Lung (tissue), 12 donors: ENCODE results near the gene LRCH1. TPM values are rescaled to one million over a fixed set of nuclear protein-coding genes. Genes with fewer than 3 reads are reported as not detected.
A peak's percentile ranks its signal among the peaks of the same experiment; 100 is the strongest.

ENCODE experiments used
- ATAC-seq: fragments of 200-7000 bp; cut with Tn5 transposase; one replicate; pipeline ENCODE4 v1.9.1; 2020; ENCODE audit warnings: moderate number of reproducible peaks; ENCODE audit not compliant: insufficient read depth, low FRiP score
- DNase-seq, 3 donors: peaks; one replicate each; pipeline ENCODE4 v3.0.0-alpha.2; 2013 to 2017
- H3K27ac ChIP-seq, 2 donors: one replicate each; pipeline ENCODE4 v1.5.1; 2013; ENCODE audit warnings: mild to moderate bottlenecking in 2 of 2, moderate library complexity in 2 of 2, control low read depth in 1 of 2, inconsistent platforms in 1 of 2, low read depth in 1 of 2, low read length in 1 of 2
- H3K27me3 ChIP-seq, 3 donors: one replicate each; pipeline ENCODE4 v1.5.1; 2013; ENCODE audit warnings: low read length in 2 of 3; ENCODE audit not compliant: control insufficient read depth in 3 of 3, insufficient read depth in 3 of 3
- H3K36me3 ChIP-seq, 4 donors: one replicate each; pipeline ENCODE4 v1.5.1; 2013; ENCODE audit warnings: low read length in 4 of 4, mild to moderate bottlenecking in 1 of 4, moderate library complexity in 1 of 4; ENCODE audit not compliant: control insufficient read depth in 4 of 4, insufficient read depth in 4 of 4
- H3K4me1 ChIP-seq, 5 donors: one replicate each; pipeline ENCODE4 v1.5.1; 2013; ENCODE audit warnings: low read length in 5 of 5, mild to moderate bottlenecking in 2 of 5, moderate library complexity in 1 of 5; ENCODE audit not compliant: control insufficient read depth in 5 of 5, insufficient read depth in 5 of 5
- H3K4me3 ChIP-seq: one replicate; pipeline ENCODE4 v1.5.1; 2013; ENCODE audit warnings: mild to moderate bottlenecking, control low read depth, moderate library complexity
- H3K9ac ChIP-seq, 2 donors: one replicate each; pipeline ENCODE4 v1.5.1; 2013; ENCODE audit warnings: low read length in 2 of 2, control low read depth in 1 of 2; ENCODE audit not compliant: insufficient read depth in 1 of 2
- H3K9me3 ChIP-seq, 4 donors: one replicate each; pipeline ENCODE4 v1.5.1; 2013; ENCODE audit warnings: low read length in 3 of 4, mild to moderate bottlenecking in 1 of 4, moderate library complexity in 1 of 4; ENCODE audit not compliant: control insufficient read depth in 4 of 4, insufficient read depth in 3 of 4
- WGBS, 2 donors: extraction: QIAGEN DNeasy Blood & Tissue Kit; methylation state at CpG; one replicate each; pipeline ENCODE4 v1.1.7; 2013; 5-methylcytosine and 5-hydroxymethylcytosine counted together
- polyA plus RNA-seq, 2 donors: library from polyadenylated mRNA; stranded (reverse); fragments of 200-250 nt; gene quantifications; one replicate each; pipeline ENCODE4 v1.2.1, GENCODE V29; 2013
- total RNA-seq, 2 donors: library from RNA; depleted of rRNA in 1 of 2; stranded (reverse); fragments of >200 nt in 1 of 2; gene quantifications; one replicate each; pipeline ENCODE4 v1.2.1, GENCODE V29; 2014 to 2021
- TF ChIP-seq, protein P1 (sequence below): IDR thresholded peaks from 2 replicates; pipeline ENCODE4 v1.5.1; 2012; ENCODE audit warnings: mild to moderate bottlenecking; ENCODE audit errors: control extremely low read depth, extremely low read depth
- donor health status: control.
- donor health status: control.
- donor health status: Bipolar disorder and iron deficiency.
- donor health status: healthy.
- donor health status: DM: yes; HTN: yes; CAD: no.

Gene LRCH1
- total and polyA plus RNA-seq, 4 donors: 3.6 to 35.4 (median 13.2) TPM

GRCh38 chr13:46756977-46757376 is 204.0 kb downstream of the LRCH1 start:
- peaks cover 0 to 2% (median 0%) of the 10 kb centered on the region in 4 donors for H3K36me3 ChIP-seq
- H3K4me3 ChIP-seq: no peak overlapping the region
- TF ChIP-seq, protein P1, sequence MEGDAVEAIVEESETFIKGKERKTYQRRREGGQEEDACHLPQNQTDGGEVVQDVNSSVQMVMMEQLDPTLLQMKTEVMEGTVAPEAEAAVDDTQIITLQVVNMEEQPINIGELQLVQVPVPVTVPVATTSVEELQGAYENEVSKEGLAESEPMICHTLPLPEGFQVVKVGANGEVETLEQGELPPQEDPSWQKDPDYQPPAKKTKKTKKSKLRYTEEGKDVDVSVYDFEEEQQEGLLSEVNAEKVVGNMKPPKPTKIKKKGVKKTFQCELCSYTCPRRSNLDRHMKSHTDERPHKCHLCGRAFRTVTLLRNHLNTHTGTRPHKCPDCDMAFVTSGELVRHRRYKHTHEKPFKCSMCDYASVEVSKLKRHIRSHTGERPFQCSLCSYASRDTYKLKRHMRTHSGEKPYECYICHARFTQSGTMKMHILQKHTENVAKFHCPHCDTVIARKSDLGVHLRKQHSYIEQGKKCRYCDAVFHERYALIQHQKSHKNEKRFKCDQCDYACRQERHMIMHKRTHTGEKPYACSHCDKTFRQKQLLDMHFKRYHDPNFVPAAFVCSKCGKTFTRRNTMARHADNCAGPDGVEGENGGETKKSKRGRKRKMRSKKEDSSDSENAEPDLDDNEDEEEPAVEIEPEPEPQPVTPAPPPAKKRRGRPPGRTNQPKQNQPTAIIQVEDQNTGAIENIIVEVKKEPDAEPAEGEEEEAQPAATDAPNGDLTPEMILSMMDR: no peak
- DNase-seq (peak in 2 of 3 donors; percentile 23 to 27), ATAC-seq (no peak)
- H3K9ac ChIP-seq: no peak overlapping the region
- H3K27ac ChIP-seq: no peak overlapping the region
- H3K27me3 ChIP-seq: no peaks in the 10 kb centered on the region
- no peaks in the 10 kb centered on the region for H3K9me3 ChIP-seq
- H3K4me1 ChIP-seq: peaks cover 0 to 4% (median 0%) of the 10 kb centered on the region in 5 donors
- 26 to 29% methylated on average over 4 of the region's 4 CpGs for WGBS, 2 donors

DNA sequence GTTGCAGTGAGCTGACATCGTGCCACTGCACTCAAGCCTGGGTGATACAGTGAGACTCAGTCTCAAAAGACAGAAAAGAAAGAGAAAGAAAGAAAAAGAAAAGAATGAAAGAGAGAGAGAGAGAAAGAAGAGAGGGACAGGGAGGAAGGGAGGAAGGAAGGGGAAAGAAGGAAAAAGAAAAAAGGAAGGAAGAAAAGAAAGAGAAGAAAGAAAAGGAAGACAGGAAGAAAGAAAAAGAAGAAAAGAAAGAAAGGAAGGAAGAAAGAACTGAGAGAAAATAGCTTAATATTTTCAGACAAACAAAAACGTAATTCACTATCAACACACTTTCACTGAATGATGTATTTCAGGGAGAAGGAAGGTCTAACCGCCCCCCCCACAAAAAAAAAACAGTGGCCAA is 204.7 kb downstream of the LRCH1 start:
- H3K27ac ChIP-seq: no peak overlapping the region
- DNase-seq: no peak
- TF ChIP-seq, protein P1: no peak
- ATAC-seq: no peak
- peaks cover 0 to 4% (median 0%) of the 10 kb centered on the region in 5 donors for H3K4me1 ChIP-seq
- no peaks in the 10 kb centered on the region for H3K36me3 ChIP-seq
- no peaks in the 10 kb centered on the region for H3K27me3 ChIP-seq
- H3K9me3 ChIP-seq: no peaks in the 10 kb centered on the region
- H3K9ac ChIP-seq: no peak overlapping the region
- H3K4me3 ChIP-seq: no peak overlapping the region
- 74 to 75% methylated on average over 3 of the region's 3 CpGs for WGBS, 2 donors

GRCh38 chr13:46759846-46760245 is 206.9 kb downstream of the LRCH1 start:
- TF ChIP-seq, protein P1: no peak
- Histone ChIP-seq H3K4me1 (peaks cover 0 to 4% (median 0%) of the 10 kb centered on the region in 5 donors), H3K27ac (peak overlapping the region in 1 of 2 donors; percentile 32), H3K4me3 (no peak overlapping the region), H3K9me3 (no peaks in the 10 kb centered on the region), H3K9ac (no peak overlapping the region), H3K27me3 (no peaks in the 10 kb centered on the region), H3K36me3 (no peaks in the 10 kb centered on the region)
- peak; percentile 51 for ATAC-seq
- 5 to 14% methylated on average over 2 of the region's 2 CpGs for WGBS, 2 donors
- peak in 1 of 3 donors; percentile 45 for DNase-seq

DNA sequence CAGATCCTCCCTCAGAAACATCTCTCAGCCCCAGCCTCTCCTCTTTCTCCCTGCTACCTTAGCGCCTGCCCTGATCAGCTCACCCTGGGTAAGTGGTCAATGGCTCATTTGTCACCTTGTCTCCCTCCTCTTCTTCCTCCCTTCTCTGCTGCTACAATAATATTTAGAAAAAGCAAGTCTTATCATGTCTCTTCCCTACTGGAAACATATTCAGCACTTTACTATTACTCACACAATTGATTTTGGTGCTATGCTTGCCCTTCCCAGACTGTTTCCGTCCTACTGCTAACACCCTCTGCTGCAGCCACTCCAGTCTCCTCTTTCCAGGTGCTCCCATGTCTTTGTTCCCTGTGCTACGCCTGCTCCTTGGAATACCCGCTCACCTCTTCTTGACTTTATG is 208.2 kb downstream of the LRCH1 start:
- Histone ChIP-seq H3K27me3 (no peaks in the 10 kb centered on the region), H3K4me3 (no peak overlapping the region), H3K4me1 (peaks cover 0 to 4% (median 0%) of the 10 kb centered on the region in 5 donors), H3K27ac (no peak overlapping the region), H3K36me3 (no peaks in the 10 kb centered on the region), H3K9ac (no peak overlapping the region), H3K9me3 (no peaks in the 10 kb centered on the region)
- TF ChIP-seq, protein P1: no peak
- WGBS, 2 donors: 95 to 96% methylated on average over 4 of the region's 4 CpGs
- DNase-seq (no peak), ATAC-seq (no peak)
